Mesenchymal stem cell (in vitro differentiated cells and primary cell): Measurements from ENCODE around the gene CXCR2.
"Not testable (repeated sequence)": the region's sequence is repeated elsewhere in the genome, so short reads cannot be mapped to it uniquely, and the experiment has no call there.

ENCODE experiments used
- DNase-seq: peaks from one replicate; pipeline ENCODE4 v3.0.0-alpha.2; 2013
- H2AFZ ChIP-seq: one replicate; pipeline ENCODE4 v1.6.1; 2013; ENCODE audit warnings: low read depth, mild to moderate bottlenecking, control low read depth, inconsistent platforms, low read length, moderate library complexity
- H2AK5ac ChIP-seq: 2 replicates; pipeline ENCODE4 v1.6.1; 2013; ENCODE audit warnings: low read length, moderate library complexity, mild to moderate bottlenecking, inconsistent platforms; ENCODE audit not compliant: severe bottlenecking
- H2BK120ac ChIP-seq: one replicate; pipeline ENCODE4 v1.6.1; 2013; ENCODE audit warnings: low read depth, mild to moderate bottlenecking, inconsistent platforms, low read length, moderate library complexity
- H2BK12ac ChIP-seq, 2 experiments: one replicate each; pipeline ENCODE4 v1.6.1; 2013; ENCODE audit warnings: inconsistent platforms in 2 of 2, low read length in 2 of 2, mild to moderate bottlenecking in 2 of 2, moderate library complexity in 2 of 2, control low read depth in 1 of 2
- H2BK15ac ChIP-seq: one replicate; pipeline ENCODE4 v1.6.1; 2013; ENCODE audit warnings: mild to moderate bottlenecking, low read depth, inconsistent platforms; ENCODE audit not compliant: poor library complexity, severe bottlenecking
- H2BK5ac ChIP-seq: 2 replicates; pipeline ENCODE4 v1.6.1; 2013; ENCODE audit warnings: low read depth, mild to moderate bottlenecking, low read length, control low read depth, inconsistent platforms; ENCODE audit not compliant: poor library complexity, severe bottlenecking
- H3K14ac ChIP-seq, 2 experiments: one replicate each; pipeline ENCODE4 v1.6.1; 2013; ENCODE audit warnings: inconsistent platforms in 2 of 2, low read length in 2 of 2, control low read depth in 1 of 2, mild to moderate bottlenecking in 1 of 2, moderate library complexity in 1 of 2
- H3K18ac ChIP-seq, 2 experiments: one replicate each; pipeline ENCODE4 v1.6.1; 2013; ENCODE audit warnings: inconsistent platforms in 2 of 2, low read length in 2 of 2, control low read depth in 1 of 2, low read depth in 1 of 2, mild to moderate bottlenecking in 1 of 2
- H3K23ac ChIP-seq, 2 experiments: one replicate each; pipeline ENCODE4 v1.6.1; 2013; ENCODE audit warnings: inconsistent platforms in 2 of 2, low read length in 2 of 2, mild to moderate bottlenecking in 2 of 2, moderate library complexity in 2 of 2, control low read depth in 1 of 2
- H3K27ac ChIP-seq: 2 replicates; pipeline ENCODE4 v1.5.1; 2013; ENCODE audit warnings: mild to moderate bottlenecking, moderate library complexity, low read length, control low read depth, inconsistent platforms; ENCODE audit not compliant: poor library complexity, severe bottlenecking
- H3K27me3 ChIP-seq, 2 experiments: 2 replicates each; pipeline versions ENCODE4 v1.6.1 to v1.7.0; 2013; ENCODE audit warnings: low read length in 2 of 2, mild to moderate bottlenecking in 2 of 2, moderate library complexity in 2 of 2, control low read depth in 1 of 2, inconsistent platforms in 1 of 2; ENCODE audit not compliant: control insufficient read depth in 1 of 2, insufficient read depth in 1 of 2
- H3K36me3 ChIP-seq, 2 experiments: 2 replicates each; pipeline versions ENCODE4 v1.6.1 to v1.7.0; 2013; ENCODE audit warnings: low read length in 2 of 2, control low read depth in 1 of 2, inconsistent platforms in 1 of 2, low read depth in 1 of 2, mild to moderate bottlenecking in 1 of 2; ENCODE audit not compliant: insufficient read depth in 2 of 2, control insufficient read depth in 1 of 2
- H3K4ac ChIP-seq, 2 experiments: one replicate each; pipeline ENCODE4 v1.6.1; 2013; ENCODE audit warnings: inconsistent platforms in 2 of 2, low read length in 2 of 2, mild to moderate bottlenecking in 2 of 2, moderate library complexity in 2 of 2, control low read depth in 1 of 2, low read depth in 1 of 2
- H3K4me1 ChIP-seq: 2 replicates; pipeline ENCODE4 v1.6.1; 2013; ENCODE audit warnings: low read depth, low read length, control low read depth; ENCODE audit not compliant: control insufficient read depth, insufficient read depth
- H3K4me2 ChIP-seq: 2 replicates; pipeline ENCODE4 v1.6.1; 2013; ENCODE audit warnings: low read length, mild to moderate bottlenecking, inconsistent platforms; ENCODE audit not compliant: poor library complexity, severe bottlenecking
- H3K4me3 ChIP-seq, 2 experiments: 2 replicates each; pipeline versions ENCODE4 v1.5.1 to v1.7.0; 2013; ENCODE audit warnings: low read length in 2 of 2, mild to moderate bottlenecking in 2 of 2, control low read depth in 1 of 2, low read depth in 1 of 2; ENCODE audit not compliant: insufficient read depth in 1 of 2
- H3K79me1 ChIP-seq: replicated peaks from 2 replicates; pipeline ENCODE4 v1.6.1; 2013; ENCODE audit warnings: mild to moderate bottlenecking, control low read depth, low read length, inconsistent platforms; ENCODE audit not compliant: poor library complexity, severe bottlenecking
- H3K9ac ChIP-seq: 2 replicates; pipeline ENCODE4 v1.7.0; 2013; ENCODE audit warnings: mild to moderate bottlenecking, low read length, moderate library complexity
- H3K9me3 ChIP-seq: 2 replicates; pipeline ENCODE4 v1.7.0; 2013; ENCODE audit warnings: mild to moderate bottlenecking, low read length; ENCODE audit not compliant: control insufficient read depth
- H4K8ac ChIP-seq: one replicate; pipeline ENCODE4 v1.6.1; 2013; ENCODE audit warnings: inconsistent platforms, mild to moderate bottlenecking, low read length, moderate library complexity
- H4K91ac ChIP-seq: one replicate; pipeline ENCODE4 v1.6.1; 2013; ENCODE audit warnings: mild to moderate bottlenecking, low read length, inconsistent platforms
- WGBS: methylation state at CpG from one replicate; pipeline ENCODE4 v1.1.7; 2013; ENCODE audit warnings: mixed read lengths; 5-methylcytosine and 5-hydroxymethylcytosine counted together

The CXCR2 gene

DNA sequence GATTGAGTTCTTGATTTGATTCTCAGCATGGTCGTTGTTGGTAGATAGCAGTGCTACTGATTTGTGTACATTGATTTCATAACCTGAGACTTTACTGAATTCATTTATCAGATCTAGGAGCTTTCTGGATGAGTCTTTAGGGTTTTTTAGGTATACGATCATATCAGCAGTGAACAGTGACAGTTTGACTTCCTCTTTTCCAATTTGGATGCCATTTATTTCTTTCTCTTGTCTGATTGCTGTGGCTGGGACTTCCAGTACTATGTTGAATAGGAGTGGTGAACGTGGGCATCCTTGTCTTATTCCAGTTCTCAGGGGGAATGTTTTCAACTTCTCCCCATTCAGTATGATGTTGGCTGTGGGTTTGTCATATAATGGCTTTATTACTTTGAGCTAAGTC lies 27.9 kb upstream of the CXCR2 start:
- H2AK5ac ChIP-seq = no peak overlapping the region
- no peak overlapping the region for H3K4me2 ChIP-seq
- no peaks in the 10 kb centered on the region for H3K36me3 ChIP-seq
- peaks cover 3 to 53% of the 10 kb centered on the region in 2 experiments for H3K27me3 ChIP-seq
- H3K4ac ChIP-seq = no peak overlapping the region
- no peaks in the 10 kb centered on the region for H3K9me3 ChIP-seq
- WGBS = 80% methylated on average over 3 of the region's 3 CpGs
- no peak overlapping the region for H3K14ac ChIP-seq
- H2AFZ ChIP-seq = no peak overlapping the region
- H2BK5ac ChIP-seq = no peak overlapping the region
- no peak overlapping the region for H3K4me3 ChIP-seq
- H4K91ac ChIP-seq = no peak overlapping the region
- no peak for DNase-seq
- H3K23ac ChIP-seq = no peak overlapping the region
- H3K79me1 ChIP-seq = no peaks in the 10 kb centered on the region
- no peaks in the 10 kb centered on the region for H3K4me1 ChIP-seq
- no peak overlapping the region for H2BK120ac ChIP-seq
- no peak overlapping the region for H4K8ac ChIP-seq
- H2BK12ac ChIP-seq = no peak overlapping the region
- no peak overlapping the region for H3K27ac ChIP-seq
- H2BK15ac ChIP-seq = no peak overlapping the region
- no peak overlapping the region for H3K18ac ChIP-seq
- H3K9ac ChIP-seq = no peak overlapping the region

DNA sequence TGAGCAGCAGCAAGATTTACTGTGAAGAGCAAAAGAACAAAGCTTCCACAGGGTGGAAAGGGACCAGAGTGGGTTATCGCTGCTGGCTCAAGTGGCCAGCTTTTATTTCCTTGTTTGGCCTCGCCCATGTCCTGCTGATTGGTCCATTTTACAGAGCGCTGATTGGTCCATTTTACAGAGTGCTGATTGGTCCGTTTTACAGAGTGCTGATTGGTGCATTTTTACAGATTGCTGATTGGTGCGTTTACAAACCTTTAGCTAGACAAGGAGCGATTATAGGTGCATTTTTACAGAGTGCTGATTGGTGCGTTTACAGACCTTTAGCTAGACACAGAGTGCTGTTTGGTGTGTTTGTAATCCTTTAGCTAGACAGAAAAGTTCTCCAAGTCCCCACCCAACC lies 17.0 kb upstream of the CXCR2 start:
- not testable (repeated sequence) for H3K23ac ChIP-seq, H2AK5ac ChIP-seq, H3K27ac ChIP-seq, H2AFZ ChIP-seq, H2BK12ac ChIP-seq, H4K91ac ChIP-seq, H3K18ac ChIP-seq, H3K4me1 ChIP-seq, H2BK120ac ChIP-seq, H2BK5ac ChIP-seq, H2BK15ac ChIP-seq, H4K8ac ChIP-seq, H3K4me3 ChIP-seq, H3K79me1 ChIP-seq, H3K36me3 ChIP-seq, H3K4ac ChIP-seq, H3K27me3 ChIP-seq, DNase-seq, H3K9ac ChIP-seq, H3K4me2 ChIP-seq, H3K14ac ChIP-seq
- 76% methylated on average over 6 of the region's 7 CpGs for WGBS
- peaks cover 21% of the 10 kb centered on the region for H3K9me3 ChIP-seq

DNA sequence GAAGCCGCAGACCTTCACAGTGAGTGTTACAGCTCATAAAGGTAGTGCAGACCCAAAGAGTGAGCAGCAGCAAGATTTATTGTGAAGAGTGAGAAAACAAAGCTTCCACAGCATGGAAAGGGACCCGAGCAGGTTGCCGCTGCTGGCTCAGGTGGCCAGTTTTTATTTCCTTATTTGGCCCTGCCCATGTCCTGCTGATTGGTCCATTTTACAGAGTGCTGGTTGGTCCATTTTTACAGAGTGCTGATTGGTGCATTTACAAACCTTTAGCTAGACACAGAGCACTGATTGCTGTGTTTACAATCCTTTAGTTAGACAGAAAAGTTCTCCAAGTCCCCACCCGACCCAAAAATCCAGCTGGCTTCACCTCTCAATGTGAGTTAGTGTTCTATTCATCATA lies 4.0 kb upstream of the CXCR2 start:
- not testable (repeated sequence) for H4K91ac ChIP-seq, H2BK12ac ChIP-seq, H3K4me1 ChIP-seq, H2BK5ac ChIP-seq, H3K4me3 ChIP-seq, DNase-seq, H3K4me2 ChIP-seq, H4K8ac ChIP-seq, H3K4ac ChIP-seq, H3K9ac ChIP-seq, H3K27ac ChIP-seq, H3K23ac ChIP-seq, H2BK120ac ChIP-seq, H3K79me1 ChIP-seq, H2BK15ac ChIP-seq, H3K36me3 ChIP-seq, H3K14ac ChIP-seq, H2AFZ ChIP-seq, H2AK5ac ChIP-seq, H3K18ac ChIP-seq
- WGBS = 93% methylated on average over 3 of the region's 4 CpGs
- Histone ChIP-seq H3K27me3 (peaks cover 23 to 29% of the 10 kb centered on the region in 2 experiments), H3K9me3 (peaks cover 21% of the 10 kb centered on the region)

DNA sequence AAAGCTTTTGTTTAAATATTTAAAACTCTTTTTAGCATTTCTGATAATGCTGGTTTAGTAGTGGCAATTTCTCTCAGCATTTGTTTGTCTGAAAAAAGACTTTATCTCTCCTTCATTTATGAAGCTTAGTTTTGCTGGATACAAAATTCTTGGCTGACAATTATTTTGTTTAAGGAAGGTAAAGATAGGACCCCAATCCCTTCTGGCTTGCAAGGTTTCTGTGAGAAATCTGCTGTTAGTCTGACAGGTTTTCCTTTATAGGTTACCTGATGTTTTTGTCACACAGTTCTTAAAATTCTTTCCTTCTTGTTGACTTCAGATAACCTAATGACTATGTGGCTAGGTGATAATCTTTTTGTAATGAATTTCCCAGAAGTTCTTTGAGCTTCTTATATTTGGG lies 3.5 kb upstream of the CXCR2 start:
- H3K23ac ChIP-seq, H2AFZ ChIP-seq, H2BK5ac ChIP-seq, H3K4ac ChIP-seq, H2BK120ac ChIP-seq, H4K8ac ChIP-seq, H3K36me3 ChIP-seq, H4K91ac ChIP-seq, H3K4me2 ChIP-seq, H3K18ac ChIP-seq, H3K27ac ChIP-seq, H2BK12ac ChIP-seq, DNase-seq, H3K79me1 ChIP-seq, H3K4me1 ChIP-seq, H3K4me3 ChIP-seq, H2AK5ac ChIP-seq, H3K9ac ChIP-seq, H2BK15ac ChIP-seq, H3K14ac ChIP-seq: not testable (repeated sequence)
- Histone ChIP-seq H3K27me3 (peaks cover 25 to 30% of the 10 kb centered on the region in 2 experiments), H3K9me3 (peaks cover 17% of the 10 kb centered on the region)
